Testis (tissue), 2 donors: ENCODE data around the gene APEX1.

Experiments
- POLR2A ChIP-seq: fragments of 450-650 bp; IDR thresholded peaks from one replicate; pipeline ENCODE4 v1.6.1; 2017; ENCODE audit warnings: antibody characterized with exemption, mild to moderate bottlenecking, moderate library complexity
- TF ChIP-seq, protein P1 (sequence below), 3 experiments: fragments of 450-650 bp in 2 of 3; fragments of 200-600 bp in 1 of 3; sonication (generic) in 1 of 3; IDR thresholded peaks; one replicate each; pipeline ENCODE4 v1.5.1; 2016 to 2019; ENCODE audit warnings: antibody characterized with exemption in 3 of 3, mild to moderate bottlenecking in 2 of 3, moderate library complexity in 1 of 3

DNA sequence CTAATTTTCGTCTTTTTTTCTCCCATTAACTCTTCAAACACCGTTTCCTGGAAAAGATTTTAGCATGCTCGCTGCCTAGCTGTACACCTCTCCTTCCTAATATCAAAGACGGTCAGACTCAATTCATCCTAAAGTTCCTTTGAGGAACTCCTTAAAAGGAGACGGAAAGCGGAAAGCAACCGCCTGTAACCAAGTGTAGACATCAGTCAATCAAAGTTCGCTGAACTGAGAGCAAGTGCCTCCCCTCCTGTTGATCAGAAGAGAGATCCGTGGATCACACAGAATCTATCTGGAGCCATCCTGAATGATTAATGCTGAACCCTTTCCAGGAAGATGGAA, 41.3 kb upstream of the APEX1 start:
- TF ChIP-seq, protein P1, sequence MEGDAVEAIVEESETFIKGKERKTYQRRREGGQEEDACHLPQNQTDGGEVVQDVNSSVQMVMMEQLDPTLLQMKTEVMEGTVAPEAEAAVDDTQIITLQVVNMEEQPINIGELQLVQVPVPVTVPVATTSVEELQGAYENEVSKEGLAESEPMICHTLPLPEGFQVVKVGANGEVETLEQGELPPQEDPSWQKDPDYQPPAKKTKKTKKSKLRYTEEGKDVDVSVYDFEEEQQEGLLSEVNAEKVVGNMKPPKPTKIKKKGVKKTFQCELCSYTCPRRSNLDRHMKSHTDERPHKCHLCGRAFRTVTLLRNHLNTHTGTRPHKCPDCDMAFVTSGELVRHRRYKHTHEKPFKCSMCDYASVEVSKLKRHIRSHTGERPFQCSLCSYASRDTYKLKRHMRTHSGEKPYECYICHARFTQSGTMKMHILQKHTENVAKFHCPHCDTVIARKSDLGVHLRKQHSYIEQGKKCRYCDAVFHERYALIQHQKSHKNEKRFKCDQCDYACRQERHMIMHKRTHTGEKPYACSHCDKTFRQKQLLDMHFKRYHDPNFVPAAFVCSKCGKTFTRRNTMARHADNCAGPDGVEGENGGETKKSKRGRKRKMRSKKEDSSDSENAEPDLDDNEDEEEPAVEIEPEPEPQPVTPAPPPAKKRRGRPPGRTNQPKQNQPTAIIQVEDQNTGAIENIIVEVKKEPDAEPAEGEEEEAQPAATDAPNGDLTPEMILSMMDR (IDR thresholded peaks at IDR 0.05) = no peak
- no peak for TF ChIP-seq POLR2A
